Keratinocyte (primary cell): ENCODE measurements around the gene TEKT5.

Experiments used
- CTCF ChIP-seq, 3 experiments: IDR thresholded peaks in 1 of 3; conservative IDR thresholded peaks in 1 of 3; optimal IDR thresholded peaks in 1 of 3; 2 replicates in 2 of 3; 3 replicates in 1 of 3; pipeline versions ENCODE3 to v1.5.1; 2011; ENCODE audit warnings: low read length in 3 of 3, mild to moderate bottlenecking in 3 of 3, moderate library complexity in 2 of 3, control low read depth in 1 of 3, inconsistent platforms in 1 of 3; ENCODE audit not compliant: insufficient read depth in 2 of 3; ENCODE audit errors: extremely low read depth in 1 of 3
- EZH2 ChIP-seq: IDR thresholded peaks from one replicate; pipeline ENCODE4 v1.6.1; 2012; ENCODE audit warnings: inconsistent platforms, mild to moderate bottlenecking, low read length, moderate library complexity

- TF ChIP-seq CTCF (optimal IDR thresholded peaks at IDR 0.05 in 1 of 3, IDR thresholded peaks at IDR 0.05 in 1 of 3, conservative IDR thresholded peaks at IDR 0.05 in 1 of 3; ENCODE audit: extremely low read depth in 1 of 3, insufficient read depth in 2 of 3, low read length in 3 of 3) (no peak), EZH2 (no peak)
Observed at GRCh38 chr16:10675861-10676260, 18.9 kb downstream of the TEKT5 start.
